Measurements from ENCODE around the gene SKAP1. TPM values are rescaled to one million over a fixed set of nuclear protein-coding genes. Genes with fewer than 3 reads are reported as not detected.

The SKAP1 gene
- total and polyA plus RNA-seq, 2 donors (not counting 1 experiment from before 2014, with no cell fraction given) = not detected

GRCh38 chr17:48384164-48384563 is 45.9 kb downstream of the SKAP1 start:
- Histone ChIP-seq H3K4me1 (ENCODE audit: control insufficient read depth, extremely low read depth, insufficient read depth, low read length) (no peaks in the 10 kb centered on the region), H3K4me3 (replicated peaks in 1 of 4; ENCODE audit: control extremely low read depth in 1 of 4, insufficient read depth in 1 of 4, low read depth in 3 of 4, low read length in 4 of 4) (no peak overlapping the region), H3K4me2 (ENCODE audit: extremely low read depth, insufficient read depth, low read length) (no peak overlapping the region), H3K27ac (ENCODE audit: insufficient read depth, low read length) (no peak overlapping the region), H3K27me3 (ENCODE audit: control insufficient read depth, insufficient read depth, low read length) (peaks cover 3% of the 10 kb centered on the region), H3K9me3 (ENCODE audit: control insufficient read depth, insufficient read depth, low read depth, low read length) (no peaks in the 10 kb centered on the region), H3K36me3 (ENCODE audit: control insufficient read depth, insufficient read depth, low read length) (no peaks in the 10 kb centered on the region), H3K9ac (ENCODE audit: insufficient read depth, low read length) (no peak overlapping the region), H3K79me2 (ENCODE audit: control insufficient read depth, insufficient read depth, low read length) (no peaks in the 10 kb centered on the region), H4K20me1 (ENCODE audit: control insufficient read depth, extremely low read depth, insufficient read depth, low read length) (no peaks in the 10 kb centered on the region), H2AFZ (ENCODE audit: low read length) (no peak overlapping the region)
- no peak for DNase-seq (ENCODE audit: low read depth in 2 of 2)
- TF ChIP-seq CTCF (conservative IDR thresholded peaks at IDR 0.05 in 1 of 2, IDR thresholded peaks at IDR 0.05 in 1 of 2; ENCODE audit: low read depth in 1 of 2, low read length in 2 of 2) = no peak
- TF ChIP-seq EZH2 (IDR thresholded peaks at IDR 0.05; ENCODE audit: low read length, missing control alignments) = no peak

- no peak for TF ChIP-seq EZH2 (IDR thresholded peaks at IDR 0.05; ENCODE audit: low read length, missing control alignments)
- TF ChIP-seq CTCF (conservative IDR thresholded peaks at IDR 0.05 in 1 of 2, IDR thresholded peaks at IDR 0.05 in 1 of 2; ENCODE audit: low read depth in 1 of 2, low read length in 2 of 2) = no peak
- H3K4me1 ChIP-seq (ENCODE audit: control insufficient read depth, extremely low read depth, insufficient read depth, low read length) = no peaks in the 10 kb centered on the region
- H3K4me2 ChIP-seq (ENCODE audit: extremely low read depth, insufficient read depth, low read length) = no peak overlapping the region
- no peak overlapping the region for H3K27ac ChIP-seq (ENCODE audit: insufficient read depth, low read length)
- DNase-seq (ENCODE audit: low read depth in 2 of 2) = no peak
- H3K36me3 ChIP-seq (ENCODE audit: control insufficient read depth, insufficient read depth, low read length) = no peaks in the 10 kb centered on the region
- H3K27me3 ChIP-seq (ENCODE audit: control insufficient read depth, insufficient read depth, low read length) = peaks cover 9% of the 10 kb centered on the region
- H4K20me1 ChIP-seq (ENCODE audit: control insufficient read depth, extremely low read depth, insufficient read depth, low read length) = no peaks in the 10 kb centered on the region
- no peaks in the 10 kb centered on the region for H3K79me2 ChIP-seq (ENCODE audit: control insufficient read depth, insufficient read depth, low read length)
- no peaks in the 10 kb centered on the region for H3K9me3 ChIP-seq (ENCODE audit: control insufficient read depth, insufficient read depth, low read depth, low read length)
- no peak overlapping the region for H3K4me3 ChIP-seq (replicated peaks in 1 of 4; ENCODE audit: control extremely low read depth in 1 of 4, insufficient read depth in 1 of 4, low read depth in 3 of 4, low read length in 4 of 4)
- no peak overlapping the region for H3K9ac ChIP-seq (ENCODE audit: insufficient read depth, low read length)
- no peak overlapping the region for H2AFZ ChIP-seq (ENCODE audit: low read length)
Observed at GRCh38 chr17:48382989-48383388, 47.0 kb downstream of the SKAP1 start.

DNA sequence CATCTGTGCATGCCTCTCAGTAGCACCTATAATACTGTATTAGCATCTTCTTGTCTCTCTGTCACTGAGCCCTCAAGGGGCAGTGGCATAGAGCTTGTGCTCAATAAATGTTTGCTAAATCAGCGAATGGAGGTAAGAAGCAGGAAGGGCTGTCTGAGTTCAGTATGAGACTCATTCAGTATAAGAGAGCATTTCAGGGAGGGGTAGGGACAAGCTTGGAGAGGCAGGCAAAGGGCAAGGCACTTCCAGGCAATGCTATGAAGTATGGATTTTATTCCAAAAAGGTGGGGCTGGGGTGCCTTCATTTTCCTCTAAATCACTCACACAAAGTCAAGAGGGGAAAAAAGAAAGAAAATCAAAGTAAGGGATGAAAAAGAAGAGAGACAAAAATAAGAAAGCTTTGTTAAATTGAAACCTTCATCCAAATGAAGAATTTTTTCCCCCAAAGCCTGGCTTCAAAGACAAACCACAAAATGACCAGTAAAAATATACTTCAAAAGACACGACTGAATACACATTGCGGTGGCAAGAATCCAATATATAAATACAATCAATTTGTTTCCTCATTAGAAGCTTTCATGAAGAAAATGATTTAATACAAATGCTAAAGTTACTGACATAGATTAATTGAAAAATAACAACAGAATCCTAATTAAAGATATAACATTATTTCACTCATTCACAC is 51.2 kb downstream of the SKAP1 start:
- no peaks in the 10 kb centered on the region for H3K36me3 ChIP-seq (ENCODE audit: control insufficient read depth, insufficient read depth, low read length)
- H3K9me3 ChIP-seq (ENCODE audit: control insufficient read depth, insufficient read depth, low read depth, low read length) = no peaks in the 10 kb centered on the region
- H3K27ac ChIP-seq (ENCODE audit: insufficient read depth, low read length) = no peak overlapping the region
- no peak overlapping the region for H3K9ac ChIP-seq (ENCODE audit: insufficient read depth, low read length)
- no peak overlapping the region for H3K4me3 ChIP-seq (replicated peaks in 1 of 4; ENCODE audit: control extremely low read depth in 1 of 4, insufficient read depth in 1 of 4, low read depth in 3 of 4, low read length in 4 of 4)
- H3K27me3 ChIP-seq (ENCODE audit: control insufficient read depth, insufficient read depth, low read length) = peaks cover 12% of the 10 kb centered on the region
- no peaks in the 10 kb centered on the region for H3K79me2 ChIP-seq (ENCODE audit: control insufficient read depth, insufficient read depth, low read length)
- H4K20me1 ChIP-seq (ENCODE audit: control insufficient read depth, extremely low read depth, insufficient read depth, low read length) = no peaks in the 10 kb centered on the region
- H3K4me1 ChIP-seq (ENCODE audit: control insufficient read depth, extremely low read depth, insufficient read depth, low read length) = no peaks in the 10 kb centered on the region
- H2AFZ ChIP-seq (ENCODE audit: low read length) = no peak overlapping the region
- TF ChIP-seq EZH2 (IDR thresholded peaks at IDR 0.05; ENCODE audit: low read length, missing control alignments) (no peak), CTCF (conservative IDR thresholded peaks at IDR 0.05 in 1 of 2, IDR thresholded peaks at IDR 0.05 in 1 of 2; ENCODE audit: low read depth in 1 of 2, low read length in 2 of 2) (no peak)
- no peak for DNase-seq (ENCODE audit: low read depth in 2 of 2)
- no peak overlapping the region for H3K4me2 ChIP-seq (ENCODE audit: extremely low read depth, insufficient read depth, low read length)
